Activated CD4-positive, alpha-beta T cell treated with anti-CD3 and anti-CD28 coated beads for 4 hours (primary cell): Measurements from ENCODE around the gene DHCR7.

Source experiments
- DNase-seq, 2 donors: peaks; one replicate each; pipeline ENCODE4 v3.0.0-alpha.2; 2020

The DHCR7 gene

DNA sequence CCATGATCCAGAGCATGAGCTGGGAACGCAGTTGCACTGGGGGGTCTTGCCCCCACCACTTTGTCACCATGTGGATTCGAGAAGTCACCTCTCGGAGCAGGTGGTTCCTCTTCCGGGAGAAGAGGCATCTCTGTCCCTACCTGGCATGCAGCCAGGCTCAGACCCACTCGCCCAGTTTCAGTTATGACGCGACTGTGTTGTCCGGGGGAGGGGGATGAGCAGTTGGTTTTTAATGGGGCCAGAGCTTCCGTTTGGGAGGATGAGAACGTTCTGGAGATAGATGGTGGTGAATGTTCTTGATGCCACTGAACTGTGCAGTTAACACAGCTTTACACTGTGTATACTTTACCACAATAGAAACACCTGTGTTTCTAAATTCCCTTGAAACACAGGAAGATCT lies 41.5 kb downstream of the DHCR7 start:
- no peak for DNase-seq

- no peak for DNase-seq
Measured at GRCh38 chr11:71404209-71404608, 44.0 kb downstream of the DHCR7 start.

DNA sequence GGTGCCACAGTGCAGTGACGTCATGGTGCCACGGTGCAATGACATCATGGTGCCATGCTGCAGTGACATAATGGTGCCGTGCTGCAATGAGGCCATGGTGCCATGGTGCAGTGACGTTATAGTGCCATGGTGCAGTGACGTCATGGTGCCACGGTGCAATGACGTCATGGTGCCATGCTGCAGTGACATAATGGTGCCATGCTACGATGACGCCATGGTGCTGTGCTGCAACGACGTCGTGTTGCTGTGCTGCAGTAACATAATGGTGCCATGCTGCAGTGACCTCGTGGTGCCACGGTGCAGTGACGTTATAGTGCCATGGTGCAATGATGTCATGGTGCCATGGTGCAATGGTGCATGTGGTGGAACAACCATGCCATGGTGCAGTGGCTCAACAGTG lies 45.3 kb downstream of the DHCR7 start:
- no peak for DNase-seq

DNA sequence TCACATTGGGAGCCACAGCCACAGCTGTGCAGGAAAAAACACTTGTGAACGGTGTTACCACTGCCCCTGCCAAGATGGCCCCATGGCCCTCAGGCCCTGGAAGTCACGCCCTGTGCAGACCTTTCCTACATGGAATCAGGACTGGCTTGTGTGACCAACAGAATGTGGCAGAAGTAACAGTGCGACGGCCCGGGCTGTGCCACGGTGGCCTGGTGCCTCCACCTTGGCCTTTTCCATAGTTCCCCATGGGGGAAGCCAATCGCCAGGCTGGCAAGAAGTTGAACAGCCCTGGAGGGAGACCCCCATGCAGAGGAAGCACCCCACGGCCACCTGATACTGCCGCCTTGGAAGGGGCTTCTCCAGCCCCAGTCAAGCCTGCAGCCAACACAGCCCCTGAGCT lies 48.0 kb downstream of the DHCR7 start:
- no peak for DNase-seq

DNA sequence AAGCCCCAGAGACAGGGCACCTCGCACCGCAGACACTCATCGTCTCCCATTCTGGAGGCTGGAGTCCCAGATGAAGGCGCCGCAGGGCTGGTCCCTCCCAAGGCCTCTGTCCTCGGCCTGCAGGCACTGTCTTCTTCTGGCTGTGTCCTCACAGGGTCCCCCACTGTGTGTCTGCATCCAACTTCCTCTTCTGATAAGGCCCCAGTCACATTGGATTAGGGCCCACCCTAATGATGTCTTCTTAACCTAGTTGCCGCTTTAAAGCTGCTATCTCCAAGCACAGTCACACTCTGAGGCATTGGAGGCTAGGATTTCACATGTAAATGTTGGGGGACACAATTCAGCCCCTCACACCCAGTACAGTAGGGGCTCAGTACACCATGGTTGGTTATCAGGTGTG lies 48.9 kb downstream of the DHCR7 start:
- no peak for DNase-seq

DNA sequence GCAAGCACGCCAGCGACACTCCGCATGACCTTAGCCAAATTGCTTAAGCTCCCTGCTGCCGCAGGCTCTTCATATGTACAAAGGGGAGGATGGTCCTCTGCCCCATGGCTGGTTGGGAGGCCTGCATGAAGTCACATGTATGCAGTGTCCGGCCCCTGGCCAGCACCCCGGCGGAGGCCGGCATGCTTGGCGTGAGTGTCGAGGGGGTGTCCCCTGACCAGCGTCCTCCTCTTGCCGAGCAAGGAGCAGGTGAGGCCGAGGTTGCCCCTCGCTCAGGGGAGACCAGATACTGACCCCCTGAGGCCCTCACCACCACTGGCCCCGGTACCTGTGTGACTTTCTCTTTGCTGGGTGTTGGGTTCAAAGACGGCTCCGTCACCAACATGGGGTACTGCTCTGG lies 50.2 kb downstream of the DHCR7 start:
- no peak for DNase-seq

DNA sequence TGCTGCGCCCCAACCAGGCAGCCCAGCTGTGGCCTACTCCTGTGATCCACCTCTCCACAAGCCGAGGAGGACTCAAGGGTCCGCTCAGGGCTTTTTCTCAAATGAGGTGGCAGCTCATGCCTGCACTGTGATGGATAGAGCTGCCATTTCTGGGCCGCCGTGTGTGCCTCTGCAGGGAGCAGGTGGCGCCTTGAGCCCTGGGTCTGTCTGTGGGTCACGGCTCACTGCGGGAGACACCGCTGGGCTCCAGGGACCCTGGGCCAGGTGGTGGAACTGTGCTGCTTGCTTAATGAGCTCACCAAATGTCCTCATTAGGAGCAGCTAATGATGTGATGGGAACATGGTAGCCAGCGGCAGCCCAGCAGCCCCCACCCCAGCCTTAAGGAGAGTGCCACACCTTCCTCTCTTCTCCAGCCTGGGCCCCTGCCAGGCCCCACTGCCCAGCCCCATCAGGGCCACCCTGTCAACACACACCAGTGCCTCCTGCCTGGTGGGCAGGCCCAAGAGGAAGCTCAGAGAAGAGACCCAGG lies 50.8 kb downstream of the DHCR7 start:
- DNase-seq = no peak

GRCh38 chr11:71396548-71397123 lies 51.6 kb downstream of the DHCR7 start:
- no peak for DNase-seq

GRCh38 chr11:71395774-71396173 lies 52.4 kb downstream of the DHCR7 start:
- no peak for DNase-seq

DNA sequence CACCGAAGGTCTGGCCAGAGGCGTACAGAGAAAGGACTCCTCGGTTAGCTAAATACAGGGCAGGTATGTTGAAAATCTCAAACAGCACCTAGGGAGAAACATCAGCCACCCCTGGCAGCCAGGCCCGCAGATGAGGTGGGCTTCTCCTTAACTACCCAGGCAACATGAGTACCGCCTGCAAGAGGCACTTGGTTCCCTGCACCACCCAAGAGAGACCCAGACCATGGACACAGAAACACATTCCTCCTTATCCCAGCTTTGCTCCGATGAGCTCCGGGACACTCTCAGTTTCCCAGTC lies 53.0 kb downstream of the DHCR7 start:
- DNase-seq = no peak

DNA sequence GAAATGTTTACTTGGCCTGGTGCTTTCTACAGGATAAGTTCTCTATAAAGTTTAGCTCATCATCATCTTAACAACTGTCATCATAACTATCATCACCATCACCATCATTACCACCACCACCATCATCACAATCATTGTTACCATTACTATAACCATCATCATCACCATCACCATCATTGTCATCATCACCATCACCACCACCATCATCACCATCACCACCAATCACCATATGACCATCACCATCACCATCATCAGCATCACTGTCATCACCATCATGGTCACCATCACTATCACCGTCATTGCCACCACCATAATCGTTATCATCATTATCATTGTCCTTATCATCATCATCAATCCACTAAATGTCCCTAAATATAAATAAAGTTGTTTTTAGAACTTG lies 54.9 kb downstream of the DHCR7 start:
- DNase-seq = no peak

- DNase-seq = no peak
Measured at GRCh38 chr11:71391796-71392195, 56.4 kb downstream of the DHCR7 start.

- DNase-seq = no peak
Measured at GRCh38 chr11:71391352-71391751, 56.8 kb downstream of the DHCR7 start.

- DNase-seq = no peak
Measured at GRCh38 chr11:71388637-71389235, 59.5 kb downstream of the DHCR7 start.

DNA sequence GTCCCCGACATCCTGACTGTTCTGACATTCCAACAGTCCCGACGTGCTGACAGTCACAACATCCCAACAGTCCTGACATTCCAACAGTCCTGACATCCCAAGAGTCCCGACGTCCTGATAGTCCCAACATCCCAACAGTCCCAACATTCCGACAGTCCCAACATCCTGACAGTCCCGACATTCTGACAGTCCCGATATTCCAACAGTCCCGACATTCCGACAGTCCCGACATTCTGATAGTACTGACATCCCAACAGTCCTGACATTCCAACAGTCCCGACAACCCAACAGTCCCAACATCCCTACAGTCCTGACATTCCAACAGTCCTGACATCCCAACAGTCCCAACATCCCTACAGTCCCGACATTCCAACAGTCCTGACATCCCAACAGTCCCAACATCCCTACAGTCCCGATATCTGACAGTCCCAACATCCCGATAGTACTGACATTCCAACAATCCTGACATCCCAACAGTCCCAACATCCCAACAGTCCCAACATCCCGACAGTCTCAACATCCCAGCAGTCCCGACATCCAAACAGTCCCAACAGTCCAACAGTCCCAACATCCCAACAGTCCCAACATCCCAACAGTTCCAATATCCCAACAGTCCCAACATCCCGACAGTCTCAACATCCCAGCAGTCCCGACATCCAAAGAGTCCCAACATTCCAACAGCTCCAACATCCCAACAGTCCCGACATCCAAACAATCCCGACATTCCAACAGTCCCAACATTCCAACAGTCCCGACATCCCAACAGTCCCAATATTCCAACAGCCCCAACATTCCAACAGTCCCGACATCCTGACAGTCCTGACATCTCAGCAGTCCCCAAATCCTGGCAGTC lies 60.2 kb downstream of the DHCR7 start:
- DNase-seq = no peak

GRCh38 chr11:71387200-71387599 lies 61.0 kb downstream of the DHCR7 start:
- DNase-seq = no peak

- no peak for DNase-seq
Measured at GRCh38 chr11:71386202-71386601, 62.0 kb downstream of the DHCR7 start.

DNA sequence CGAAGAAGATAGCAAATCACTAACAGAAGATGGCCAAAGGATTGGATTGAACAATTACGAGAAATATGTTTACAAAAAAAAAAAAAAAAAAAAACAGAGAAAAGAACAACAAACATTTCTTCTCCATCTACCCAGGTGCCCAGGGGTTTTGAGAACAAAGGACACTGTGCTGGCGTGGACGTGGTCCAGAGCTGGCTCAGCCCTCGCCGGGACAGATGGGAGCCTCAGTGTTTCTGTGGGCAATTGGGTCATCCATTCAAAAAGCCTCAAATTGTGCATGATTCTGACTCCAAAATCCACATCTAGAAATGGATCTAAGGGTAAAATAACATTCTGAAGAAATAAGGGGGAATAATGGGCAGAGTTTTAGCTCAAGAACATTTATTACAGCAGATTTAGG lies 63.1 kb downstream of the DHCR7 start:
- no peak for DNase-seq

DNA sequence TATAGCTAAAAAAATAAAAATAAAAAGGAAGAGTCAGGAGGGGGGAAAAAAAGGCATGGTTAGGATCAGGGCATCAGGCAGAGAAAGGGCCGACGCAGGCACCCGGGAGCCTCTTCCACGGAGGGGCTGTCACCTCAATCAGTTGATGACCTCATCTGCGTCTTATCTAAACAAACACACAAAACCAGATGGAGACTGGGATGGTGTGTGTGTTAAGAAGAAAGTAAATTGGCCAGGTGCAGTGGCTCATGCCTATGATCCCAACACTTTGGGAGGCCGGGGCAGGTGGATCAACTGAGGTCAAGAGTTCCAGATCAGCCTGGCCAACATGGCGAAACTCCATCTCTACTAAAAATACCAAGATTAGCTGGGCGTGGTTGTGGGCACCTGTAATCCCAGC lies 63.6 kb downstream of the DHCR7 start:
- DNase-seq = no peak
